Karpas-422 (cell line): ENCODE results near the gene SUGCT. TPM values are rescaled to one million over a fixed set of nuclear protein-coding genes. Genes with fewer than 3 reads are reported as not detected.

ENCODE experiments used
- DNase-seq: peaks from one replicate; pipeline ENCODE4 v3.0.0-alpha.2; 2015
- H2AFZ ChIP-seq: fragments of 200-600 bp; sonication (generic); 2 replicates; pipeline ENCODE4 v1.6.1; 2014; ENCODE audit warnings: antibody characterized with exemption, low read length, mixed read lengths
- H3K27ac ChIP-seq: fragments of 200-600 bp; sonication (generic); 2 replicates; pipeline ENCODE4 v1.5.1; 2014; ENCODE audit warnings: mild to moderate bottlenecking, low read length, moderate library complexity
- H3K27me3 ChIP-seq: fragments of 200-600 bp; sonication (generic); 2 replicates; pipeline ENCODE4 v1.6.1; 2014; ENCODE audit warnings: low read length, mixed read lengths
- H3K36me3 ChIP-seq: fragments of 200-600 bp; sonication (generic); 2 replicates; pipeline ENCODE4 v1.6.1; 2014; ENCODE audit warnings: low read length, mixed read lengths; ENCODE audit not compliant: insufficient read depth
- H3K4me1 ChIP-seq: fragments of 200-600 bp; sonication (generic); 2 replicates; pipeline ENCODE4 v1.6.1; 2014; ENCODE audit warnings: mild to moderate bottlenecking, low read length, mixed read lengths
- H3K4me2 ChIP-seq: fragments of 200-600 bp; sonication (generic); 2 replicates; pipeline ENCODE4 v1.6.1; 2014; ENCODE audit warnings: low read length, low read depth, mild to moderate bottlenecking; ENCODE audit not compliant: poor library complexity, severe bottlenecking
- H3K4me3 ChIP-seq: fragments of 200-600 bp; sonication (generic); 2 replicates; pipeline ENCODE4 v1.5.1; 2014; ENCODE audit warnings: mild to moderate bottlenecking, antibody characterized with exemption, low read length, mixed read lengths
- H3K79me2 ChIP-seq: fragments of 200-600 bp; sonication (generic); 2 replicates; pipeline ENCODE4 v1.6.1; 2014; ENCODE audit warnings: mild to moderate bottlenecking, low read length, mixed read lengths
- H3K9ac ChIP-seq: fragments of 200-600 bp; sonication (generic); 2 replicates; pipeline ENCODE4 v1.6.0; 2014; ENCODE audit warnings: low read length
- H3K9me2 ChIP-seq: fragments of 200-600 bp; sonication (generic), shearing (Covaris generic); replicated peaks from 2 replicates; pipeline ENCODE4 v1.6.0; 2014; ENCODE audit warnings: mild to moderate bottlenecking, low read length, moderate library complexity; ENCODE audit not compliant: insufficient read depth
- H3K9me3 ChIP-seq: fragments of 300-700, 200-600 bp; sonication (generic); 2 replicates; pipeline ENCODE4 v1.6.1; 2014; ENCODE audit warnings: low read length, mixed read lengths
- H4K20me1 ChIP-seq: fragments of 200-600 bp; sonication (generic); 2 replicates; pipeline ENCODE4 v1.6.1; 2014; ENCODE audit warnings: mild to moderate bottlenecking, antibody characterized with exemption, low read length, low read depth; ENCODE audit not compliant: insufficient read depth
- total RNA-seq: library from RNA; depleted of rRNA; stranded (reverse); fragments of >200 nt; shearing (Covaris generic); gene quantifications from 2 replicates; pipeline ENCODE4 v1.2.3, GENCODE V29; 2014; ENCODE audit warnings: low replicate concordance

Gene SUGCT
- total RNA-seq, 1 experiment from 2014 or later, result 0.48 TPM

DNA sequence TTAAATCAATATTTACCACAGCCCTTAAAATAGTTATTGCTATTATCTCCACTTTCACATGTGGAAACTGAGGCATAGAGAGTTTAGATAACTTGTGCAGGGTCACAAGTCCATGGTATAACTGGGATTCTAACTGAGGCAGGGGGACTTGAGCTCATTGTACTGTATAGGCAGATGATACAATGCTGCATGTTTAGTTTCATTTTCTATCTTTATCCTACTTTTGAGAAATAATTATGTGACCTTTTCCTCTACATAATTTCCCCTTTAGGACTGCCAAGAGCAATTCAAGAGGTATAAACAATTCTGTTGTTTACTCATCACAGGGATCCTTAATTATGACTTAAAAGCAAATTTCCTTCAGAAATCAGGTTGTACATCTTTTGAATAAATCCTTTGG is 193.1 kb downstream of the SUGCT start:
- Histone ChIP-seq H3K27ac (no peak overlapping the region), H3K36me3 (no peaks in the 10 kb centered on the region), H4K20me1 (no peaks in the 10 kb centered on the region), H3K4me2 (no peak overlapping the region), H3K4me1 (no peaks in the 10 kb centered on the region), H3K9me3 (no peaks in the 10 kb centered on the region), H3K9me2 (no peaks in the 10 kb centered on the region), H3K4me3 (no peak overlapping the region), H3K79me2 (no peaks in the 10 kb centered on the region), H2AFZ (no peak overlapping the region), H3K27me3 (no peaks in the 10 kb centered on the region), H3K9ac (no peak overlapping the region)
- DNase-seq, result no peak

DNA sequence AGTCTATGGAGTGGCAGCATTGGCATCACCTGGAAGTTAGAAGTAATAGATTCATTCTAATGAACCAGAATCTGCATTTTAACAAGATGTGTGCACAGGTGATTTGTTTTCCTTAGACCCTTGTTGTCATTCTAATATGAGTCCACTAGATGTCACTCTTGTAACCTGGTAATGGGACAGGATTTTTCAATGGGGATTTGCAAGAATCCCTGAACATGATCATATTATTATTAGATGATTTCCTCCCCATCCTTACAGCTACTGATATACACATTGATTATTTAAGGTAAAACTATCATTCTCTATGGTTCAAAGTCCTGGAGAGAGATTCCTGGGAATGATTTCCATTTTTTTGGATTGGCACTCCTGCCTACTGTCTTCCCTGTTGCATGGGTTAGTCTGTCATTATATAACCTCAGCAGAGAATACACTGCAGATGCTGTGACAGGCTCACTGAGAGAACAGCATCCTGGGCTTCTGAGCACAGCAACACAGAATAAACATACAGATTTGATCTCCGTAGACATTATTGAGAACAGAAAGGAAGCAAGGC is 194.9 kb downstream of the SUGCT start:
- Histone ChIP-seq H3K4me3 (no peak overlapping the region), H3K27ac (no peak overlapping the region), H3K9me3 (no peaks in the 10 kb centered on the region), H3K4me1 (no peaks in the 10 kb centered on the region), H4K20me1 (no peaks in the 10 kb centered on the region), H3K27me3 (no peaks in the 10 kb centered on the region), H3K9ac (no peak overlapping the region), H3K36me3 (no peaks in the 10 kb centered on the region), H3K79me2 (no peaks in the 10 kb centered on the region), H3K9me2 (no peaks in the 10 kb centered on the region), H2AFZ (no peak overlapping the region), H3K4me2 (no peak overlapping the region)
- DNase-seq, result peak; percentile 82

DNA sequence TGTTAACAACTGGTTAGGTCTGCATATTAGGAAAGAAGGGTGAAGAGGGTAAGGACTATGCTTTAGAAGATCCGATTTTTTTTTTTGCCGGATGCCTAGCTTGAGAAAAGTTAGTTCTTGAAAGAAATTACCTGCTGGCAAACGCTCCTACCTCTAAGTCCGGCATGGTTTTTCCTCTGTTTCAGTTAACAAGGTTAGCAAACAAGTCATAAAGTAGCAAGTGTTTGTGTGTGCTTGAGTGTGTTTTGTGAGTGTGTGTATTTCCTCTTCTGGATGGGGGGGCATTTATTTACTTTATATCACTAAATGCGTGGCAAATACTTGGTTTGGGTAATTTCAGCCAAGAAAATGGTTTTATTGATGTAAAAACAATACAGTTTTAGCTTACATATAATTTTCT is 195.6 kb downstream of the SUGCT start:
- DNase-seq, result no peak
- Histone ChIP-seq H3K9me2 (no peaks in the 10 kb centered on the region), H3K4me3 (no peak overlapping the region), H3K36me3 (no peaks in the 10 kb centered on the region), H3K79me2 (no peaks in the 10 kb centered on the region), H2AFZ (no peak overlapping the region), H3K4me2 (no peak overlapping the region), H4K20me1 (no peaks in the 10 kb centered on the region), H3K9ac (no peak overlapping the region), H3K4me1 (no peaks in the 10 kb centered on the region), H3K27ac (no peak overlapping the region), H3K9me3 (no peaks in the 10 kb centered on the region), H3K27me3 (no peaks in the 10 kb centered on the region)

- H3K36me3 ChIP-seq, result no peaks in the 10 kb centered on the region
- H3K9me2 ChIP-seq, result no peaks in the 10 kb centered on the region
- no peak overlapping the region for H3K9ac ChIP-seq
- DNase-seq, result no peak
- no peak overlapping the region for H3K27ac ChIP-seq
- no peaks in the 10 kb centered on the region for H3K4me1 ChIP-seq
- no peak overlapping the region for H3K4me2 ChIP-seq
- H4K20me1 ChIP-seq, result no peaks in the 10 kb centered on the region
- no peaks in the 10 kb centered on the region for H3K79me2 ChIP-seq
- no peak overlapping the region for H3K4me3 ChIP-seq
- H3K27me3 ChIP-seq, result no peaks in the 10 kb centered on the region
- no peak overlapping the region for H2AFZ ChIP-seq
- H3K9me3 ChIP-seq, result no peaks in the 10 kb centered on the region
These were observed 197.1 kb downstream of the SUGCT start for GRCh38 chr7:40331915-40332314.

- DNase-seq, result no peak
- H3K79me2 ChIP-seq, result no peaks in the 10 kb centered on the region
- H3K4me2 ChIP-seq, result no peak overlapping the region
- H3K9ac ChIP-seq, result no peak overlapping the region
- no peaks in the 10 kb centered on the region for H3K9me3 ChIP-seq
- no peak overlapping the region for H2AFZ ChIP-seq
- no peaks in the 10 kb centered on the region for H3K36me3 ChIP-seq
- H3K27ac ChIP-seq, result no peak overlapping the region
- H3K9me2 ChIP-seq, result no peaks in the 10 kb centered on the region
- no peak overlapping the region for H3K4me3 ChIP-seq
- H4K20me1 ChIP-seq, result no peaks in the 10 kb centered on the region
- no peaks in the 10 kb centered on the region for H3K4me1 ChIP-seq
- H3K27me3 ChIP-seq, result no peaks in the 10 kb centered on the region
These were observed 197.7 kb downstream of the SUGCT start for GRCh38 chr7:40332516-40332915.

DNA sequence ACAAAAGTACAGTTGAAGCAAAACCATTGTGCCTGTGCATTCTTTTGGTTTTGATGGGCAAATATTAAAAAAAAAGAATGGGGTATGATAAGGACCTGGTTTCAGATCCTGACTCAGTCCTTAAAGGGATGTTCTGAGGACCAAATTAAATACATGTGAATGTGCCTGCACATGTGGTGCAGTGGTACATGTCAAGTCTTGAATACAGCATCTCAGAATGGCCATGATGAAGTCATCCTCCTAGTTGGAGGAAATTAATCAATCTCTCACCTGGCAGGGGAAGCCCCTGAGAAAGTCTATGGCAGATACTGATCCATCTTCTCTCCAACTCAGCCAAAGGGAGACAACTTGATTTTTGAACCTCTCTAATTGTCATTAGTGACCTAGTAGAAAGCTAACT is 207.0 kb downstream of the SUGCT start:
- Histone ChIP-seq H3K27me3 (no peaks in the 10 kb centered on the region), H2AFZ (no peak overlapping the region), H3K36me3 (no peaks in the 10 kb centered on the region), H4K20me1 (no peaks in the 10 kb centered on the region), H3K4me2 (no peak overlapping the region), H3K4me1 (no peaks in the 10 kb centered on the region), H3K9me3 (no peaks in the 10 kb centered on the region), H3K9ac (no peak overlapping the region), H3K4me3 (no peak overlapping the region), H3K79me2 (no peaks in the 10 kb centered on the region), H3K9me2 (no peaks in the 10 kb centered on the region), H3K27ac (no peak overlapping the region)
- DNase-seq, result no peak

- no peaks in the 10 kb centered on the region for H3K9me3 ChIP-seq
- H3K36me3 ChIP-seq, result no peaks in the 10 kb centered on the region
- H3K9ac ChIP-seq, result no peak overlapping the region
- no peaks in the 10 kb centered on the region for H3K4me1 ChIP-seq
- no peak for DNase-seq
- no peaks in the 10 kb centered on the region for H3K79me2 ChIP-seq
- no peak overlapping the region for H3K4me3 ChIP-seq
- no peak overlapping the region for H3K27ac ChIP-seq
- H3K4me2 ChIP-seq, result no peak overlapping the region
- no peak overlapping the region for H2AFZ ChIP-seq
- H4K20me1 ChIP-seq, result no peaks in the 10 kb centered on the region
- no peaks in the 10 kb centered on the region for H3K9me2 ChIP-seq
- H3K27me3 ChIP-seq, result no peaks in the 10 kb centered on the region
These were observed 211.7 kb downstream of the SUGCT start for GRCh38 chr7:40346554-40346953.

GRCh38 chr7:40348126-40348728 is 213.4 kb downstream of the SUGCT start:
- H3K36me3 ChIP-seq, result no peaks in the 10 kb centered on the region
- H3K9ac ChIP-seq, result no peak overlapping the region
- H3K4me2 ChIP-seq, result no peak overlapping the region
- no peak overlapping the region for H3K4me3 ChIP-seq
- no peaks in the 10 kb centered on the region for H3K9me3 ChIP-seq
- H3K79me2 ChIP-seq, result no peaks in the 10 kb centered on the region
- no peak overlapping the region for H2AFZ ChIP-seq
- no peaks in the 10 kb centered on the region for H3K9me2 ChIP-seq
- no peaks in the 10 kb centered on the region for H3K27me3 ChIP-seq
- no peak for DNase-seq
- H3K27ac ChIP-seq, result no peak overlapping the region
- no peaks in the 10 kb centered on the region for H3K4me1 ChIP-seq
- H4K20me1 ChIP-seq, result no peaks in the 10 kb centered on the region
